Right lobe of liver (tissue), 4 donors: Measurements from ENCODE around the gene RTN3.

Experiments
- POLR2A ChIP-seq: fragments of 450-650 bp; IDR thresholded peaks from one replicate; pipeline ENCODE4 v1.6.1; 2017; ENCODE audit warnings: antibody characterized with exemption, mild to moderate bottlenecking
- TF ChIP-seq, protein P1 (sequence below), 4 donors: fragments of 200-600 bp in 3 of 4; fragments of 450-650 bp in 1 of 4; IDR thresholded peaks; one replicate each; pipeline versions ENCODE4 v1.5.1 to v1.8.0; 2016 to 2022; ENCODE audit warnings: antibody characterized with exemption in 4 of 4, mild to moderate bottlenecking in 2 of 4
- donor health status: DM: no; HTN: no; CAD: no.
- donor health status: DM: no; HTN: no; CAD: no.
- donor health status: DM: no; HTN: yes; CAD: no.

DNA sequence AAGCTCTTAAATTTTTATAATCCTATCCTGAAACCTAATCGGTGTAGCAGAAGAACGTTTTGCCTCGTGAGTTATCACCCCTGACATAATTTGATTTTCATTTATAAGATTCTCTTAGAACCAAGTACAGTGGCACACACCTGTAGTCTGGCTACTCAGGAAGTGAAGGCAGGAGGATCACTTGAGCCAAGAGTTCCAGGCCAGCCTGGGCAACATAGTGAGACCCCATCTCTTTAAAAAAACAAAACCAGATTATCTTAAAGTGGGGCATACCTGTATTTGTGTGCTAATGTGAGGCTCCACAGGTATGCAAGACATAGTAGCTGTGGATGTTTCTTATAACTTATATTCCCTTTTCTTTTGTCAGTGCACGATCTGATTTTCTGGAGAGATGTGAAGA, 68.3 kb downstream of the RTN3 start:
- TF ChIP-seq, protein P1, sequence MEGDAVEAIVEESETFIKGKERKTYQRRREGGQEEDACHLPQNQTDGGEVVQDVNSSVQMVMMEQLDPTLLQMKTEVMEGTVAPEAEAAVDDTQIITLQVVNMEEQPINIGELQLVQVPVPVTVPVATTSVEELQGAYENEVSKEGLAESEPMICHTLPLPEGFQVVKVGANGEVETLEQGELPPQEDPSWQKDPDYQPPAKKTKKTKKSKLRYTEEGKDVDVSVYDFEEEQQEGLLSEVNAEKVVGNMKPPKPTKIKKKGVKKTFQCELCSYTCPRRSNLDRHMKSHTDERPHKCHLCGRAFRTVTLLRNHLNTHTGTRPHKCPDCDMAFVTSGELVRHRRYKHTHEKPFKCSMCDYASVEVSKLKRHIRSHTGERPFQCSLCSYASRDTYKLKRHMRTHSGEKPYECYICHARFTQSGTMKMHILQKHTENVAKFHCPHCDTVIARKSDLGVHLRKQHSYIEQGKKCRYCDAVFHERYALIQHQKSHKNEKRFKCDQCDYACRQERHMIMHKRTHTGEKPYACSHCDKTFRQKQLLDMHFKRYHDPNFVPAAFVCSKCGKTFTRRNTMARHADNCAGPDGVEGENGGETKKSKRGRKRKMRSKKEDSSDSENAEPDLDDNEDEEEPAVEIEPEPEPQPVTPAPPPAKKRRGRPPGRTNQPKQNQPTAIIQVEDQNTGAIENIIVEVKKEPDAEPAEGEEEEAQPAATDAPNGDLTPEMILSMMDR (IDR thresholded peaks at IDR 0.05): no peak
- no peak for TF ChIP-seq POLR2A
